Measurements from ENCODE around the gene SCN4B.

Gene SCN4B

DNA sequence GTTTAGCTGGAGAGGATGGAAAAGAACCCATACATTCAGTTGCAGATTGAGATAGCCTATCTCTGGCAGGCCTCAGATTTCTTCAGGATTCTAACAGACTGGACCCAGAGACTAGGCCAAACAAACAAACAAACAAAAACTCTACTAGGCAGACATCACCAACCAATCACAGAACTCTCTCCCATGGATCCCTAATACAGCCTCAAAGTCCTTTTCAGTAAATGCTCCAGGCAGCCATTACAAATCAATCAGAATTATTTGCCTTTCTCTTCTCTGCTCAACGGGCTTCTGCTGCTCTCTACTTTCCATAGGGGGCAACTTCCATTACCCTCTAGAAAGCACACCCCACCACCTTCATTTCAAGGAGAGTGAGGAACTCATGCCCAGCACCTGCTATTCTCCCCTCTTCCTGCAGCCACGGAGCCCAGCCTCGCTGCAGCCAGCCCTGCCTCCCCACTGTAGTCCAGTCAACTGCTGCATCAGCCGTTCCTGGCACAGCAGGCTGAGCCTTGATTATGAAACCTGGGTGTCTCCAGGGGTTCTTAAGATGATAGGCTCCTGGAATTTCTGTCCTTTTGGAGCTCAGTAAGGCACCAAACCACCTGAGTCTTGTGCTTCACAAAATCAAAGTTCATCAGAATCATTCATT, 46.8 kb downstream of the SCN4B start:
- no peak for DNase-seq (ENCODE audit: extremely low read depth in 1 of 2, low read depth in 1 of 2)

DNA sequence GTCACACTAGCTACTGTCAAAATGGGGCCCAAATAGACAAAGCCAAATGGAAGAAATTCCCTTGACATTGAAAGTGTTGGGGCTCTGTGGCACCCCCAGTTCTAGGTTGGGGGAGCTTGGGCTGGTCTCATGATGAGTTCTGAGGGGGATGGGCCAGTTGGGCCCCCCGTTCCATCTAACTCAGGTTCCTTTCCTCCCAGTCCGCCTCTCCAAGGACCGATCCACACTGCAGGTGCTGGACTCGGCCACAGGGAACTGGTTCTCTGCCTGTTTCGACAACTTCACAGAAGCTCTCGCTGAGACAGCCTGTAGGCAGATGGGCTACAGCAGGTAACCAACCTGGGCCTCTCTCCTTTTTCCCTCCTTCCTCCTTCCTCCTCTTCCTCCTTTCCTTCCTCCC, 48.1 kb downstream of the SCN4B start:
- DNase-seq (ENCODE audit: extremely low read depth in 1 of 2, low read depth in 1 of 2) = no peak

DNA sequence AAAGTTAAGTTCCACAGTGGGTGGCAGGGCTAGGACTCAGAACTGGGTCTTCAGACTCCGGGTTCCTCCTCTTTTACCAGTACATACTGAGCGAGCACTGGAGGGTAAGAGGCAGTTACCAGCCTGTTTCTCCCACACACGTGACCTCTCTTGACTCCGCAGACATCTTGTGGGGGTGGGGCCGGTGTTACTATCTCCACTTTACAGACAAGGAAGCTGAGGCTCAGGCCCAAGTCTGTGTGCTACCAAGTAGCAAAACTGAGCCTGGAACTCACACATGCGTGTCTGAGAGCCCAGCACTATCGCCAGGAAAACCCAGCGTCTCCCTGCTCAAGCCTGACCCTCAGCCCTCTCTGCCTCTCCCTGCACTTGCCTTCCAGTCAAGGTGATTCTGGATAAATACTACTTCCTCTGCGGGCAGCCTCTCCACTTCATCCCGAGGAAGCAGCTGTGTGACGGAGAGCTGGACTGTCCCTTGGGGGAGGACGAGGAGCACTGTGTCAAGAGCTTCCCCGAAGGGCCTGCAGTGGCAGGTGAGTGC, 49.8 kb downstream of the SCN4B start:
- DNase-seq (ENCODE audit: extremely low read depth in 1 of 2, low read depth in 1 of 2) = no peak

DNA sequence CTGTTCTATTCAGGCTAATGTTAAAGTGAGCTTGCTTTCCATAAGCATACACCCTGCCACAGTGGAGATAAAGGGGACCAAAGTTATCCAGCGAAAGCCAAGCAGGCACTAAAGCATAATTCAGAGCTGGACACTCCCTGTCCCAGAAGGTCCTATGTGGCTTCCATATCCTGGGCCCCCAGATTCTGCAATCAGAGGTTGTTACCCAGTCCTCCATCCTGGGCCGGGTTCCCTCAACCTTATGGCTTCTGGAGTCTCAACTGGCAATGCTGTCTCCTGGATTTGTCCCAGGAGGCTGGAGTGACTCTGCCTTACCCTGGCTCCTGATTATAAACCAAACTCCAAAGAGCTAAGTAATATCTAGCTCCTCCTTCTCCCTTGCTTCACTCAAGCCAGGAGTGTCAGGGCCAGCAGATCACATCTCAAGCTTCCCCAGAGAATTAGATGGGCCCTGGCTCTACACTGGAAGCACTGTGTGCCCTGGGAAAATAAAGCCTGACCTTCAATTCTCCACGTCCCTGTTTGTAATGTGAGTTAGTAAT, 51.9 kb downstream of the SCN4B start:
- no peak for DNase-seq (ENCODE audit: extremely low read depth in 1 of 2, low read depth in 1 of 2)

DNA sequence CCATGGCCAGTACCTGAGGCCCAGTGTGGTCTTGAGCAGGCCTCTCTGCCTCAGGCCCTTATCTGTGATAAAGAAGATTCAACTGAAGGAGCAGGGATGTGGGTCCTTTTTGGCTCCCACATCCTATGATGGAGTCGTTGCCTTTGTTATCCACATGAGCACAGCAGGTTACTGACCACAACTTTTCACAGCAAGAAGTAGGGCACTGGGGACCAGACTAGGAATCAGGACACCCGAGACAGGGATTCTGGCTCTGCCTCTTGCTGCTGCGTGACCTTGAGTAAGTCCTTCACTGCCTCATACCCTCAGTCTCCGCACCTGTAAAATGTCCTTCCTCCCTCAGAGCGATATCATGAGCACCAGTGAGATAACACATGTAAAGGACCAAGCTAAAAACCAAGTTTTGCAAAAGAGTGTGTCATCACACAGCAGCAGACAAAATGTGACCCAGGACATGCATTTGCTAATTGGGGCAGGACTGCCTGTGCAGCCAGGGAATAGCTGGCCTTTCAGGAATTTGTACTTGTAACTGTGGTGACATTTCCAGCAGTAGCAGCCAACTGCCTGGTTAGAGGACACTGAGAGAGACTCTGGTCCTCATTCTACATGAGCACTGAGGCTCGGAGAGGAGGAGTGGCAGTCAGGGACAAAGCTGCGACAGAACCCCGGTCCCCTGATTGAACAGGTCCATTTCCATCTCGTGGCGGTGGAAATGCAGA, 52.6 kb downstream of the SCN4B start:
- DNase-seq (ENCODE audit: extremely low read depth in 1 of 2, low read depth in 1 of 2) = no peak

DNA sequence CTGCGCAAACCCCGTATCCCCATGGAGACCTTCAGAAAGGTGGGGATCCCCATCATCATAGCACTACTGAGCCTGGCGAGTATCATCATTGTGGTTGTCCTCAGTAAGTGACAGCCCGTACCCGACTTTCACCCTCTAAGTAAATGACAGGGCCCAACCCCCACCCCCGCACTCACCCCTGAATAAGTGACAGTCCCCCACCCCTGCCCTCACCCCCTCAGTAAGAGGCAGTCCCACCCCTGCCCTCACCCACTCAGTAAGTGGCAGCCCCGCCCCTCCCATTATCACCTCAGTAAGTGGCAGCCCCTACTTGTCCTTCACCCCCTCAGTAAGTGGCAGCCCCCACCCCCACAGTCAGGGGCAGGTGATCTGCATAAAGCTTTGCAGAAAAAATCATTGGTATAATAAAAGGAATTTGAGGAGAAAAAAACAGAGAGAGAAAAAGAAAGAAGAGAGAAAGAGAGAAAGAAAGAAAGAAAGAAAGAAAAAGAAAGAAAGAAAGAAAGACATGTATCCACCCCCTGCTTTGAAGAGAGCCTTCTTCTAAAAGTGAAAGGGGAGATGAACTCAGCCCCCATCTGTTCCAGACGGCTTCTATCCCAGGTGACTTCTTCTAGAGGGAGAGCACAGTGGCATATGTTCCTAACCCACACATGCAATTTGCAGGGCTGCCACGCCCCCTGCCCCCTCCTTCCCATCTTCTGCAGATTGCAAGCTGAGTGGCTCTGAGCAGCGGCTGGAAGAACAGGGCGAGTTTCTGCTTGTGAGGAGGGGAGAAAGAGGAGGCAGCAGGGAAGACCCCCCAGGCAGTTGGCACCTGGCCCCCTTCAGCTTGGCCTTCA, 53.4 kb downstream of the SCN4B start:
- no peak for DNase-seq (ENCODE audit: extremely low read depth in 1 of 2, low read depth in 1 of 2)

DNA sequence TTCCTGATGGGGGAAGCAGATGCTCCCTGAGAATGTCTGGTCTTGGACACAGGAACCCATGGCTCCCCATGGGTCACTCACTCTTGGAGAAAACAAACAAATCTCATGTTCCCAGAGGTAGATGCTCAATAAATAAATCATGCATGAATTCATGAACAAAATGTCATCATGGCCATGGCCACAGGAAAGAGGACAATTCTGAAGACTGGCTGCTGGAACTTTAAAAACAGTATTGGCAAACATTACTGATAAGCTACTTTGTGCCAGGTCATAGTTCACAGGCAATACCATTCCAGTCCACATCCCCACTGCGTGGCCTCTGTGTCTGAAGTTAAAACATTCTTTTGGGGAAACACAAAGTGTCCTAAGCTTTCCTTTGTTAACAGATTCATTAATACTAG, 56.7 kb downstream of the SCN4B start:
- no peak for DNase-seq (ENCODE audit: extremely low read depth in 1 of 2, low read depth in 1 of 2)

DNA sequence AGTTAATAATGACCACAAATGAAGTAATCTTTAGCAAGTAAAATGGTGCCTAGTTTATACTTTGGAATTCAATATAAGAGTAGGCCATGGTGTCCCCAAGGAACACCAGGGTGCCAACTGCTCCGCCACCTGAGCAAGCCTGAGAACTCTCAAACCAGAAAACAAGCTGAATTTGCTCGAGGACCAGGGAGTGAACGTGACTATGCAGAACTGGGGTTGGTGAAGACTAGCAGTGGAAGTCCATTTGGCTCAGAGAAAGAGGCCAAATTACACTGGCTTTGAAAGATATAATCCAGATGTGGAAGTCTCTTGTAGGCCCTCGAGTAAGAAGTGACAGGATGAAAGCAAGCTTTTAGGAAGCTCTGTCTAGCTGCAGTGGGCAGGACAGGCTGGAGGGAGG, 57.1 kb downstream of the SCN4B start:
- no peak for DNase-seq (ENCODE audit: extremely low read depth in 1 of 2, low read depth in 1 of 2)

DNA sequence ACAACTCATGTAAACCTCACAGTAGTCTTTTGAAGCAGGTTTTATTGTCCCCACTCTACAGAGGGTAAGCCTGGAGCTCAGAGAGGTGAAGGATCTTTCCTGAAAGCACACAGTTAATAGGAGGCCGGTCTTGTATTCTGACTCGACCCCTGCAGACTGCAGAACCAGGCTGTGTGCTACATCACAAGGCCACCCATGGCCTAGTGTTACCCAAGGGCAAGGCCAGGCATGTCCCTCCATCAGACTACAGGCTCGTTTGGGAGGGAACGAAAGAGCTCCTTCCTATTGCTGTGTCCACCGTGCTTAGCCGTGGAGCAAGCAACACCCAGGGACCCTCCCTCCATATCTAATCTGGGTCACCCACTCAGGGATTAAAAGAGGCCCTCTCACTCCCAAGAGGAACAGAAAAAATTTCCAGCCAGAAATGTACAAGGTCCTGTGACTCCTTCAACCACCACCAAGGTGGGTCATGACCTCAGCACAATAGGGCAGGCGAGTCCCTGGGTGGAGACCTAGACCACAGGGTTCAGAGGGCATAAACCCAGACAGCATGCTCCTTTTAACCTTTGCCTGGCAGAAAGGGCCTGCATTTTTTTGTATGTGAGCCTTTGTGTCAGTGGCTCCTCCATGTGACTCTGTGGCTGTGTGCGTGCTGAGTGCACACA, 59.6 kb downstream of the SCN4B start:
- DNase-seq (ENCODE audit: extremely low read depth in 1 of 2, low read depth in 1 of 2) = no peak

DNA sequence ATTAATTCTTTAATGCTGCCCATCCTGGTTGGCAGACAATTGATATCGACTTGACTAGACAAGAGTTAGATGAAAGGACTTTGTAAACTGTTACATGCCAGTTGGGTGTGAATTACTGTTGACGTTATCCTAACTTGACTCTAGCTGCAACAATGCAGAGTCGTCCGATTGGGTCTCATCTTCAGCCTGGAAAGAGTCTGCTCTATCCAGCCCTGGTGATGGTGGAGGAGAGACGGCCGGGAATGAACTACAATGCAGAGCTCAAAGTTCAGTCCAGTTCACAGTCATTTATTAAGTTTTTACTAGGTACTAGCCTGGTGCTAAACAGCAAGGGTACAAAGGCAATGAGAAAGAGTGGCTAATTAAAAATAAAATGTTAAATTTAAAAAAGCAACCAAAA, 60.9 kb downstream of the SCN4B start:
- no peak for DNase-seq (ENCODE audit: extremely low read depth in 1 of 2, low read depth in 1 of 2)

DNA sequence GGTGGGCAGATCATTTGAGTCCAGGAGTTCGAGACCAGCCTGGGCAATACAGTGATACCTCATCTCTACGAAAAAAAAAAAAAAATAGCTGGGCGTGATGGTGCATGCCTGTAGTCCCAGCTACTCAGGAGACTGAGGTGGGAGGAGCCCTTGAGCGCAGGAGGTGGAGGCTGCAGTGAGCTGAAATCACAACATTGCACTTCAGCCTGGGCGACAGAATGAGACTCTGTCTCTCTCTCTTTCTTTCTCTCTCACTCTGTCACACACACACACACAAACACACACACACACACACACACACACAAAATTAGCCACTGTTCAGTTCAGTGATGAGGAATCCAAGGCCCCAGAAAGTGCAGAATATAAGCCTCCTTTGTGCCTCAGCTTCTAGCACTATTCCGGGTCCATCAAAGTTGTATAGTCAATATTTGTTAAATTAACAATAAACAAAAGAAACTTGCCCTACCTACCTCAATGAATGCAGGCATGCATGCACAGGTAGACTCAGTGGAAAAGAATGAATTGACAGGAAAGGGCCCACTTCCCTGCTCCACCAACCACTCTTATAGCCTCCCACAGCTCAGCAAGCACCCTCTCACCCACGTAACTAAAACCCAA, 62.0 kb downstream of the SCN4B start:
- DNase-seq (ENCODE audit: extremely low read depth in 1 of 2, low read depth in 1 of 2) = no peak

DNA sequence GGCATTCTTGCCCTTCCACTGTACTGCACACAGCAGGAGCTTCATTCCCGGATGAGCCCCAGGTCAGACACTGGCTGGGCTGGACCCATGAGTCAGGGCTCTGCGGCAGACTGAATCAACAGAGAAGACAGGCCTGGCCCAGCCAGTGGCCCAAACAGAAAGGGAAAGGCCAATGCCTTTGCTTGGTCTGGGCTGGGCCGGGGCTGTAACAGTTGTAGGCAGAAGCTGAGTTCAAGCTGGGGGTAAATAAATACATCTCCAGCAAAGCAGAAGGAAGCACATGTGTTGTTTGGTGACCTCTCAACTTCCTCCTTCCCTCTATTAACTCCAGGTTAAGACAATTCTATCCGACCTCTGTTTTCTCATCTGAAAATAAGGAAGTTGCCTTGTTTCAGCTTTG, 64.1 kb downstream of the SCN4B start:
- no peak for DNase-seq (ENCODE audit: extremely low read depth in 1 of 2, low read depth in 1 of 2)

DNA sequence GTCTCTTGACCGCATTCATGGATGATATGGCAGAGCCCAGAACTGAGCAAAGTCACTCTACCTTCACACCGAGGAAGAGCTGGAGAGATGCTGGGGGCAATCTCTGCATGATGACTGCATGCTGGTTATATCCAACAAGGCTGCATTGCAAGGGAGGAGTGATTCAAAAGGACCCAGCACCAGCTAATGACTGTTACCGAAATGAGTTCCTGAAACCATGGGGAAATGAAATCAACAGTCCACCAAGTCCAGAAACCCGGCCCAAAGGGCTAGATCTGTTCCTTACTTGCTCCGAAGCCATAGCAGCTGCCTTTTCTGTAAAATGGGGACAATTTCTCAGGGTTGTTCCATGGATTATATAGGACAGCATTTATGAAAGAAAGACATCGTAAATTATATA, 64.7 kb downstream of the SCN4B start:
- DNase-seq (ENCODE audit: extremely low read depth in 1 of 2, low read depth in 1 of 2) = no peak

DNA sequence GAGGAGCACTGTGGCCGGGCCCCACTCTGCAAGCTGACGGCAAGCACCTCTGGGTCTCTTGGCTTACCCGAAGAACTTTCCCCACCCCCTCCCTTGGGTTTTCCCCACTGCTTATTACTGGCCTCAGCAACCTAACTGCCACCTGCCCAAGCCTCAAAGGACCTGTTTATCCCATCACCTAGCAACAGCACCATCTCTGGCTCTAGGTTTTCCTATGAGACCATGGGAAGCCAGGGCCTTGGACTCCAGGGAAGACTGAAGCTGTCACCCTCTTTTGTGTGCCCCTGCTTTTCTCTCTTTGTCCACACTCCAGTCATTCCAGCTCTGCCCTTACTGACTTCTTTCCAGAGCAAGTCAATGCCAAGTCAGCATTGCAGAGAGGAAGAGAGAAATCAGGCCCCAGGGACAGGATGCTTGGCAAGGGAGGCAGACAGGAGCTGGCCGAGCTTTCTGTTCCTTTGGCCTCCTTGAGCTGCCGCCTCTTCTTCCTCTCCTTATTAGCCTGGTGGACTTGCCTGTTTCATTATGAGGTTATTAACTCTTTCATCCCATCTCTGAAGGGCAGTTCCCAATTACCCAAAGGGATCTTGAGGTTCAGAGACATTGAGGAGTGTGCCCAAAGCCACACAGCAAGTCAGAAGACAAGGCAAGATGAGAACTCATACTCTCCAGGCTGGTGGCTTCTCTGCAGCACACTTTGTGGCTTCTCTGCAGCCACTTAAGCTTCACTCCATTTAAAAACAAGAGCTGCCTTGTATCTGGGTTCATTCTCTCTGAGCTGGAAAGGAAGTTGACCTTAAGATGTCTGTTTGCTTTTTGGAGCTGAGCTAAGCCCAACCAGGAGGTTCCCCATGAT, 65.5 kb downstream of the SCN4B start, which contains the start of gene SMIM35:
Gene SMIM35 (minus strand): TSS at position 51 of the 856 bp plus-strand sequence. CDS start 206 bp downstream, outside the sequence.
- no peak for DNase-seq (ENCODE audit: extremely low read depth in 1 of 2, low read depth in 1 of 2)

DNA sequence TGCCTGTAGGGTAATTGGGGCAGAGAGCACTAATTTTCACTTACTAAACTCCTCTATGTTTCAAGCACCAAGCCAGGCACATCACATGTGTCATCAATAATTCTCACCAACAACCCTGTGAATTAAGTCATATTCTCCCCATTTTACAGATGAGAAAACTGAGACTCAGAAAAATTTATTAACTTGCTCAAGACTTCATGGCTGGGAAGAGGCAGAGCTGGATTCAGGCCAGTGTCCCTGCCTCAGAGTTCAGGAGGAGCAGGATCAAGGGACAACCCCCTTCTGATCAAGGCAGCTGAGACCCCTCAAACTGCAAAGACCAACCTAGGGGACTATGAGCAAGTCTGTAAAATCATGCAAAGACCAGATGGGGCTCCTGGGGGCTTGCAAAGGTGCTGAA, 68.0 kb downstream of the SCN4B start:
- no peak for DNase-seq (ENCODE audit: extremely low read depth in 1 of 2, low read depth in 1 of 2)

DNA sequence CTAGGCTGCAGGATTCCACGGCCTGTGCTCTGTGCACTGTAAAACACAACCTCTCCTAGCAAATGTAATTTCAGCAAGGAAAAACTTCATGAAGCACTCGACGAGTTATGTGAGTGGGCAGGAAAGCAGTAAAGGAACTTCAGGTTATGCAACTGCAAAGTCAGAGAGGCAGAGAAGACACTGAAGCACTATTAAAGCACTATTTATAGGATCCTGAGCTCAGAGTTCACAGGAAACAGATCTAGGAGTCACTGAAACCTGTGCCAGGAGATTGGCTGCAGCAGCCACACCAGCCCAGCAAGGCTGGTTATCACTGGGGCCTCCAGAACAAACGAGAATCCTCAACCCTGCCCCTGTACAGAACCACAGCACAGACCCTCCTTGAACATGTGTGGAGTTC, 68.4 kb downstream of the SCN4B start:
- no peak for DNase-seq (ENCODE audit: extremely low read depth in 1 of 2, low read depth in 1 of 2)
